ENCODE data around the gene TBC1D3E.
"Not testable (repeated sequence)": the region's sequence is repeated elsewhere in the genome, so short reads cannot be mapped to it uniquely, and the experiment has no call there.

Gene TBC1D3E

DNA sequence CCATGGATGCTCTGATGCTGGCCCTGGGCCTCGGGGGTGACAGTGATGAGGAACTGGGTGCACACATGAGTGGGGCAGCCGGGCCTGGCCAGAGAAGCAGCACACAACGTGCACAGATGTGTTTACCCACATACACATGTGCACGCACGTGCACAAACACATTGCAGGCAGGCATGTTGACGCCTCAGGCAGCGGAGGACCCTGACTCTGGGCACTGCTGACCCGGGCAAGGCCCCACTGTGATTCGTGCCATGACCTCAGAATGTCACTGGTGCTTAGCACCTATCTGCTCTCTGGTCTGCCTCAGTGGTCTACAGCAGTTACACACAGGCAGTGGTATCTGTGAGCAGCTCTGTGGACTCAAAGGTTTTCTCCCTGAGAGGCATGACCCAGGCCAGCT lies at the start of gene TBC1D3E:
TSS of gene TBC1D3E (plus strand) at position 301 of the 400 bp plus-strand sequence. CDS start 1,545 bp downstream, outside the sequence.
- not testable (repeated sequence) for DNase-seq

DNA sequence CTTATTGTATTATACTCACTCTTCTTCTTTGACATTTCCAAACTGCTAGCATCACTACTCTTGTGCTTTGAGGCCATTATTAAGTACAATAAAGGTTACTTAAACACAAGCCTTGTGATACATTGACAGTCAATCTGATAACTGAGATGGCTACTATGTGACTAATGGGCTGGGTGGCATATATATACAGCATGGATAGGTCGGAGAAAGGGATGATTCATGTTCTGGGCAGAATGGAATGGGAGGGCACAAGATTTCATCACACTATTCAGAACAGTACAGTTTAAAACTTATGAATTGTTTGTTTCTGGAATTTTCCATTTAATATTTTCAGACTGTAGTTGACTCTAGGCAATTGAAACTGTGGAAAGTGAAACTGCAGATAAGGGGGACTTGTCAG lies 40.4 kb upstream of the TBC1D3E start:
- DNase-seq, result not testable (repeated sequence)

DNA sequence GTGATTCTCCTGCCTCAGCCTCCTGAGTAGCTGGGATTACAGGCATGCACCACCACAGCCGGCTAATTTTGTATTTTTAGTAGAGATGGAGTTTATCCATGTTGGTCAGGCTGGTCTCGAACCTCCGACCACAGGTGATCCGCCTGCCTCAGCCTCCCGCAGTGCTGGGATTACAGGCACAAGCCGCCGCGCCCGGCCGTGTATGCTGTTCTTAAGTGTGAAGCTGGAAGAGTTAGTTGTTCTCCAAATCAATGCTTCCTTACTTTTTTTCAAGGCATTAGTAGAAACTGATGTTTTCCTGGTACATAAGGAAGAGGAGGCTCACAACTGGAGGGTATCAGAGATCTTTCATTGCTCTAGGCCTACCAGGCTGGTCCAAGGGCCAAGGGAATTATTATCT lies 39.6 kb upstream of the TBC1D3E start:
- not testable (repeated sequence) for DNase-seq

DNA sequence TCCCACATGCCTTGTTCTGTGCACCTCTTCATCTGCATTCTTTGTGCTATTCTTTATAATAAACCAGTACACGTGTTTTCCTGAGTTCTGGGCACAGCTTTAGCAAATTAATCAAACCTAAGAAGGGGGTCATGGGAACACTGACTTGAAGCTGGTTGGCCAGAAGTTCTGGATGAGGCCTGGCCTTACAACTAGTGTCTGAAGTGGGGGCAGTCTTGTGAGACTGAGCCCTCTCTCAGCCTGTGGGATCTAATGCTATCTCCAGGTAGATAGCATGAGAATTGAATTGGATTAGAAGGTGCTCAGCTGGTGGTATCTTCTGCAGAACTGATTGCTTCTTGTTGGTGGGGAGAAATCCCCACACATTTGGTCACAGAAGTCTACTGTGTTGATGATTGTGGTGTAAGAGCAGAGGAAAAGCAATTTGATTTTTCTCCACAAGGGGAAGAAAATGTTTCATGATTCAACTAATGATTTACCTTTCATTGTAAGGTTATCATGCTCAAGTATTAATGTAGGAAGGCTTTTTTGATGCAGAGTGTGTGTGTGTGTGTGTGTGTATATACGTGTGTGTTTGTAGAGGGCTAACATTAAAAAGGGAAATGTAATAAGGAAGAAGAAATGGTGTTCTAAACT lies 33.6 kb upstream of the TBC1D3E start:
- DNase-seq, result not testable (repeated sequence)

DNA sequence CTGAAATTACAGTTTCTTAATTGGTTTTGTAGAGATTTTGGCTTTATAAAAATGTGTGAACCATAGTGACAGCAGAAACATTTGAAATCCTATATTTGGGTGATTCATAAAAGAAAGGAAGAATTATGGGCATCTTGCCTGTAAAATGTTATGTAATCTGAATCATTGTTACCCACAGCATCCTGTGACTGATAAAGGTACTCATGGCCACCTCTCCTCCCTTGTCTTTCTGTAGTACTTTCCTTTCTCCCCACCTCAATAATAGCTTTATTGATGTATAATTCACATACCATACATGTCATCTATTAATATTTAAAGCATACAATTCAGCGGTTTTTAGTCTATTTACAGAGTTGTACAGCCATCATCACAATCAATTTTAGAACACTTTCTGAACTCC lies 28.5 kb upstream of the TBC1D3E start:
- DNase-seq, result not testable (repeated sequence)

DNA sequence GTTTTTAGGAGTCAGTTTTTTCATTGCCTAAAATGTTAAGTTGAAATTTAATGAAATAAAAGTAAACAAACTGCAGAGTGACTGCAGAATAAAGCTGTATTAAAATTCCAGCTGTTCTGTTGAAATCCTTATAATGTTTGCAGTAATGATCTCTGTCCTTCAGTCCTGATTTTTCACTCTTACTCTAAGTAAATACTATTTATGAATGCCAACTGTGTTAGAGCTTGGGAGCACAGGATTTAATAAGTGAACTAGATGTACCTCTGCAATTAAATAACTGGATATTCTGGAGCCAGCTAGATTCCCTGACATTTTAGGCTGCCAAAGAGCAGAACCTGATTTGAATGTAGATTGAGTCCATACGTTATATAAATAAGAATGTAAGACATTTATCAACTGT lies 7.9 kb upstream of the TBC1D3E start:
- DNase-seq, result not testable (repeated sequence)

DNA sequence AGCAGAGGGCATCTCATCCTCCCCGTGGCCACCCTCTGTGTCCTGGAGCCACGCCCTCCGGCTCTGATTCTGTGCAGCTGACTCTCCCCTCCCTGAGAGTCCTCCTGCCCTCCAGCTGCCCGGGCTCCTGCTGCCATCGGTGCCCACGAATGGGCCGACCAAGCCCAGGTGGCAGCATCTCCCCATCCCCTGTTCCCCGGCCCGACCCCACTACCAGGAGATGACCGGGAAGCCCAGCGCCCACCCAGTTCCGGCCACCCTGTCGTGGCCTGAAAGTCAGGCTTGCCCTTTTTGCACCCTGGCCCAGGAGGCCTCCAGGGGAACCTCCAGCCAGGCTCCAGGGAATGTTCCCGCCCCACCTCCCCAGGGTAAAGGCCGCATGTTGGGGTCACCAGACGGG lies 7.1 kb downstream of the TBC1D3E start:
- DNase-seq, result not testable (repeated sequence)

All from SHP77 treated with DMSO at 0.1 percent for 48 hours (cell line).